Tibial nerve (tissue), 4 donors: ENCODE results near the gene TESK2. TPM values are rescaled to one million over a fixed set of nuclear protein-coding genes. Genes with fewer than 3 reads are reported as not detected.

ENCODE experiments used
- DNase-seq, 2 donors: peaks; one replicate each; pipeline ENCODE4 v3.0.0-alpha.2; 2019; ENCODE audit warnings: low spot score in 2 of 2
- H3K27ac ChIP-seq, 4 donors: fragments of 200-600 bp; sonication (generic) in 3 of 4; one replicate each; pipeline ENCODE4 v1.5.1; 2017 to 2019; ENCODE audit warnings: mild to moderate bottlenecking in 1 of 4
- H3K27me3 ChIP-seq, 2 donors: fragments of 200-600 bp; sonication (generic) in 1 of 2; one replicate each; pipeline versions ENCODE4 v1.5.1 to v1.6.0; 2017 to 2019
- H3K36me3 ChIP-seq, 3 donors: fragments of 200-600 bp; sonication (generic); one replicate each; pipeline ENCODE4 v1.5.1; 2018 to 2019
- H3K4me1 ChIP-seq, 4 donors: fragments of 200-600 bp; sonication (generic) in 3 of 4; one replicate each; pipeline ENCODE4 v1.5.1; 2017 to 2019
- H3K4me3 ChIP-seq, 4 donors: fragments of 200-600 bp; sonication (generic) in 3 of 4; one replicate each; pipeline ENCODE4 v1.5.1; 2017 to 2019; ENCODE audit warnings: mild to moderate bottlenecking in 1 of 4, moderate library complexity in 1 of 4
- H3K9me3 ChIP-seq, 4 donors: fragments of 200-600 bp; sonication (generic) in 3 of 4; one replicate each; pipeline ENCODE4 v1.5.1; 2017 to 2019
- CTCF ChIP-seq, 5 experiments: fragments of 200-600 bp in 3 of 5; fragments of 450-650 bp in 2 of 5; sonication (generic) in 3 of 5; IDR thresholded peaks; one replicate each; pipeline ENCODE4 v1.5.1; 2016 to 2019; ENCODE audit warnings: antibody characterized with exemption in 5 of 5, mild to moderate bottlenecking in 3 of 5, moderate library complexity in 2 of 5
- EP300 ChIP-seq, 2 donors: sonication (generic); formaldehyde crosslinking; IDR thresholded peaks; one replicate each; pipeline ENCODE4 v1.6.1; 2017; ENCODE audit warnings: antibody characterized with exemption in 2 of 2, mild to moderate bottlenecking in 1 of 2
- POLR2A ChIP-seq, 2 donors: fragments of 450-650 bp; IDR thresholded peaks; one replicate each; pipeline ENCODE4 v1.6.1; 2017; ENCODE audit warnings: antibody characterized with exemption in 2 of 2, mild to moderate bottlenecking in 2 of 2, moderate library complexity in 2 of 2
- WGBS, 2 donors: methylation state at CpG; one replicate each; pipeline ENCODE4 v1.1.5; 2018; 5-methylcytosine and 5-hydroxymethylcytosine counted together
- total RNA-seq, 4 donors: library from RNA; depleted of rRNA; stranded (reverse); fragments of >200 nt; gene quantifications; one replicate each; pipeline ENCODE4 v1.1.0, GENCODE V29; 2016

TESK2 gene
- total RNA-seq, 4 donors from 2014 or later: 3.9 to 11.7 (median 8.5) TPM

DNA sequence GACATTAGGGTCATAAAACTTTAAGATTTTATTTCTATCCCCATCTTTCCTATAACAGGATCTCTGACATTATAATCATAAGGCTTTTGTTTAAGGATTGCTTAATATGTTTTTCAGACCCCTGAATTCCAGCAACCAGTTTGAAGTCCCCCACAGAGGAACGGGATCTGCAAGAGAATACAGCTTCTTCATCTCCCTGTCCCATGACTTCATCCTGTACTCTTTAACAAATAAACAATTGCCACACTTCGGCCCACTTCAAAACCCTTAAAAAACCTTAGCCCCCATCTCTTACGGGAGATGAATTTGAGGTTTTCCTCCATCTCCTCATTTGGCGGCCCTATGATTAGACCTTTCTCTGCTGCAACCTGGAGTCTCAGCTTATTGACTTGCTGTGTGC, 35.8 kb downstream of the TESK2 start:
- no peaks in the 10 kb centered on the region for H3K27me3 ChIP-seq
- H3K4me1 ChIP-seq: no peaks in the 10 kb centered on the region
- WGBS, 2 donors: 68 to 70% methylated on average over 4 of the region's 4 CpGs
- no peaks in the 10 kb centered on the region for H3K9me3 ChIP-seq
- H3K36me3 ChIP-seq: no peaks in the 10 kb centered on the region
- H3K4me3 ChIP-seq: no peak overlapping the region
- TF ChIP-seq EP300 (IDR thresholded peaks at IDR 0.05): no peak
- no peak for TF ChIP-seq POLR2A (IDR thresholded peaks at IDR 0.05)
- no peak for TF ChIP-seq CTCF (IDR thresholded peaks at IDR 0.05)
- DNase-seq: no peak
- H3K27ac ChIP-seq: no peak overlapping the region

DNA sequence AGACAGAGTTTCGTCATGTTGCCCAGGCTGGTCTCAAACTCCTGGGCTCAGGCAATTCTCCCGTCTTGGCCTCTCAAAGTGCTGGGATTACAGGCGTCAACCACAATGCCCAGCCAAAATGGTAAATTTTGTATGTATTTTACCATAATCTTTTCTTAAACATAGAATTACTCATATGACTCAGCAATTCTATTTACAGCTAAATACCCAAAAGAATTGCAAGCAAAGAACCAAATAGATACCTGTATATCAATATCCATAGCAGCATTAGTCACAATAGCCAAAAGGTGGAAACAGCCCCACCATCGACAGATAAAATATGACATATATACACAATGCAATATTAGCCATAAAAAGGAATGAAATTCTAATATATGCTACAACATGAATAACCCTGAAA, 36.5 kb downstream of the TESK2 start:
- H3K27ac ChIP-seq: no peak overlapping the region
- H3K36me3 ChIP-seq: no peaks in the 10 kb centered on the region
- DNase-seq: no peak
- no peaks in the 10 kb centered on the region for H3K9me3 ChIP-seq
- H3K4me3 ChIP-seq: no peak overlapping the region
- no peak for TF ChIP-seq EP300 (IDR thresholded peaks at IDR 0.05)
- no peak for TF ChIP-seq CTCF (IDR thresholded peaks at IDR 0.05)
- TF ChIP-seq POLR2A (IDR thresholded peaks at IDR 0.05): no peak
- 95% methylated on average over 4 of the region's 4 CpGs for WGBS, 2 donors
- no peaks in the 10 kb centered on the region for H3K4me1 ChIP-seq
- no peaks in the 10 kb centered on the region for H3K27me3 ChIP-seq

DNA sequence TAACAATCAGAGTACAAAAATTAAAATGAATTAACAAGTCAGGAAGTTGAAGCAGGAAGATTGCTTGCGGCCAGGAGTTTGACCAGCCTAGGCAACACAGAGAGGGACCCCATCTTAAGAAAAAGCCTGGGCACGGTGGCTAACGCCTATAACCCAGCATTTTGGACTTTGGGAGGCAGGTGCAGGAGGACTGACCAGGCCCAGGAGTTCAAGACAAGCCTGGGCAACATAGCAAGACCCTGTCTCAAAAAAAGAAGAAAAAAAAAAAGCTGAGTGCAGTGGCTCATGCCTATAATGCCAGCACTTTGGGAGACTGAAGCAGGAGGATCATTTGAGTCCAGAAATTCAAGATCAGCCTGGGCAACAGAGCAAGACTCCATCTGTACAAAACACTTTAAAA, 38.5 kb downstream of the TESK2 start:
- WGBS, 2 donors: 79 to 82% methylated on average over 3 of the region's 3 CpGs
- TF ChIP-seq EP300 (IDR thresholded peaks at IDR 0.05) (no peak), POLR2A (IDR thresholded peaks at IDR 0.05) (no peak), CTCF (IDR thresholded peaks at IDR 0.05) (no peak)
- no peak overlapping the region for H3K27ac ChIP-seq

GRCh38 chr1:45448357-45448756, 42.6 kb downstream of the TESK2 start:
- Histone ChIP-seq H3K36me3 (no peaks in the 10 kb centered on the region), H3K4me3 (no peak overlapping the region), H3K27ac (no peak overlapping the region), H3K9me3 (no peaks in the 10 kb centered on the region), H3K4me1 (no peaks in the 10 kb centered on the region), H3K27me3 (no peaks in the 10 kb centered on the region)
- no peak for DNase-seq
- TF ChIP-seq POLR2A (IDR thresholded peaks at IDR 0.05) (no peak), CTCF (IDR thresholded peaks at IDR 0.05) (no peak), EP300 (IDR thresholded peaks at IDR 0.05) (no peak)
- WGBS, 2 donors: 95 to 98% methylated on average over 3 of the region's 3 CpGs

More for the DNA sequence above, 38.5 kb downstream of the TESK2 start:
- Histone ChIP-seq H3K9me3 (no peaks in the 10 kb centered on the region), H3K36me3 (no peaks in the 10 kb centered on the region), H3K27me3 (no peaks in the 10 kb centered on the region), H3K4me3 (no peak overlapping the region), H3K4me1 (no peaks in the 10 kb centered on the region)
- no peak for DNase-seq

DNA sequence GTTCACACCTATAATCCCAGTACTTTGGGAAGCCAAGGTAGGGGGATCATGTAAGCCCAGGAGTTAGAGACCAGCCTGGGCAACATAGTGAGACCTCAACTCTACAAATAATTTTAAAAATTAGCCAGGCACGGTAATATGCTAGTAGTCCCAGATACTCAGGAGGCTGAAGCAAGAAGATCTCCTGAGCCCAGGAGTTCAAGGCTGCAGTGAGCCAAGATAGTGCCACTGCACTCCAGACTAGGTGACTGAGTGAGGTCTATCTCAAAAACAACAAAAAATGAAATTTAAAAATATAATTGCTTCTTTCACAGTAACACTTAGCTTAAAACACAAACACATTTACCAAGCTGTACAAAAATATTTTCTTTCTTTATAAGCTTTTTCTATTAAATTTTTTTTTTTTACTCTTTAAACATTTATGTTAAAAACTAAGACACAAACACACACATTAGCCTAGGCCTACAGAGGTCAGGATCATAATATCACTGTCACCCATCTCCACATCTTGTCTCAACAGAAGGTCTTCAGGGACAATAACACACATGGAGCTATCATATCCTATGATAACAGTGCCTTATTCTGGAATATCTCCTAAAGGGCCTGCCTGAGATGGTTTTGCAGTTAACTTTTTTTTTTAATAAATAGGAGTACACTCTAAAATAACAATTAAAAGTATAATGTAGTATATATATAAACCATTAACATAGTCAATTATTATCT, 43.9 kb downstream of the TESK2 start:
- H3K27ac ChIP-seq: no peak overlapping the region
- no peak for DNase-seq
- TF ChIP-seq EP300 (IDR thresholded peaks at IDR 0.05) (no peak), POLR2A (IDR thresholded peaks at IDR 0.05) (no peak), CTCF (IDR thresholded peaks at IDR 0.05) (no peak)
- no peaks in the 10 kb centered on the region for H3K36me3 ChIP-seq
- no peaks in the 10 kb centered on the region for H3K27me3 ChIP-seq
- 85 to 88% methylated on average over 1 of the region's 1 CpG for WGBS, 2 donors
- peaks cover 0 to 9% (median 3%) of the 10 kb centered on the region in 4 donors for H3K4me1 ChIP-seq
- H3K4me3 ChIP-seq: no peak overlapping the region
- no peaks in the 10 kb centered on the region for H3K9me3 ChIP-seq
